ENCODE results near the gene SIRPA. TPM values are rescaled to one million over a fixed set of nuclear protein-coding genes. Genes with fewer than 3 reads are reported as not detected.

SIRPA gene
- total and polyA plus RNA-seq, 11 donors: 8.6 to 73.5 (median 28.5) TPM

GRCh38 chr20:1928154-1928553 is 32.9 kb downstream of the SIRPA start:
- no peaks in the 10 kb centered on the region for H3K9me3 ChIP-seq
- no peak overlapping the region for H3K27ac ChIP-seq
- 81 to 92% (median 87%) methylated on average over 10 of the region's 10 CpGs for WGBS, 4 donors
- ATAC-seq (no peak), DNase-seq (no peak)
- TF ChIP-seq POLR2A (IDR thresholded peaks at IDR 0.05): no peak
- no peak for TF ChIP-seq CTCF (IDR thresholded peaks at IDR 0.05)
- peaks cover 0 to 33% (median 14%) of the 10 kb centered on the region in 12 donors for H3K4me1 ChIP-seq
- intact Hi-C loops (cut with DNase I): no loop called here
- peaks cover 0 to 69% (median under 1%) of the 10 kb centered on the region in 9 donors for H3K36me3 ChIP-seq
- no peak overlapping the region for H3K4me3 ChIP-seq
- no peaks in the 10 kb centered on the region for H3K27me3 ChIP-seq

GRCh38 chr20:1928782-1929181 is 33.6 kb downstream of the SIRPA start:
- ATAC-seq (peak in 1 of 4 donors; percentile 35), DNase-seq (no peak)
- WGBS, 4 donors: 52 to 65% (median 57%) methylated on average over 7 of the region's 7 CpGs
- intact Hi-C loops (cut with DNase I): no loop called here
- TF ChIP-seq CTCF (IDR thresholded peaks at IDR 0.05) (no peak), POLR2A (IDR thresholded peaks at IDR 0.05) (no peak)
- Histone ChIP-seq H3K36me3 (peaks cover 0 to 66% (median 0%) of the 10 kb centered on the region in 9 donors), H3K4me3 (no peak overlapping the region), H3K9me3 (no peaks in the 10 kb centered on the region), H3K27me3 (no peaks in the 10 kb centered on the region), H3K4me1 (peaks cover 0 to 39% (median 17%) of the 10 kb centered on the region in 12 donors), H3K27ac (peak overlapping the region in 2 of 12 donors; percentile 6 to 19)

- no peak for DNase-seq
- no peaks in the 10 kb centered on the region for H3K27me3 ChIP-seq
- peaks cover 0 to 62% (median 0%) of the 10 kb centered on the region in 9 donors for H3K36me3 ChIP-seq
- H3K9me3 ChIP-seq: no peaks in the 10 kb centered on the region
- peak overlapping the region in 1 of 12 donors; percentile 6 for H3K27ac ChIP-seq
- peaks cover 0 to 46% (median 20%) of the 10 kb centered on the region in 12 donors for H3K4me1 ChIP-seq
- no peak for ATAC-seq
- no peak overlapping the region for H3K4me3 ChIP-seq
- 55 to 74% (median 71%) methylated on average over 3 of the region's 3 CpGs for WGBS, 4 donors
- no peak for TF ChIP-seq CTCF (IDR thresholded peaks at IDR 0.05)
- no peak for TF ChIP-seq POLR2A (IDR thresholded peaks at IDR 0.05)
- intact Hi-C loops (cut with DNase I): no loop called here
Measured at GRCh38 chr20:1929460-1929859, 34.3 kb downstream of the SIRPA start.

GRCh38 chr20:1930165-1930564 is 35.0 kb downstream of the SIRPA start:
- no peak for DNase-seq
- ATAC-seq: no peak
- Histone ChIP-seq H3K4me3 (no peak overlapping the region), H3K36me3 (peaks cover 0 to 62% (median 0%) of the 10 kb centered on the region in 9 donors), H3K27me3 (no peaks in the 10 kb centered on the region), H3K27ac (no peak overlapping the region), H3K4me1 (peaks cover 0 to 53% (median 26%) of the 10 kb centered on the region in 12 donors), H3K9me3 (no peaks in the 10 kb centered on the region)
- TF ChIP-seq POLR2A (IDR thresholded peaks at IDR 0.05) (no peak), CTCF (IDR thresholded peaks at IDR 0.05) (no peak)
- intact Hi-C loops (cut with DNase I): no loop called here
- WGBS, 4 donors: 77 to 88% (median 83%) methylated on average over 6 of the region's 6 CpGs
